Lower lobe of right lung (tissue), 2 donors: ENCODE results near the gene ZIC1. TPM values are rescaled to one million over a fixed set of nuclear protein-coding genes. Genes with fewer than 3 reads are reported as not detected.
A peak's percentile ranks its signal among the peaks of the same experiment; 100 is the strongest.

Experiments
- ATAC-seq, 2 donors: fragments of 200-7000 bp; cut with Tn5 transposase; one replicate each; pipeline ENCODE4 v1.9.1; 2020 to 2022; ENCODE audit warnings: mild to moderate bottlenecking in 2 of 2, moderate library complexity in 2 of 2
- DNase-seq: peaks from one replicate; pipeline ENCODE4 v3.0.0-alpha.2; 2020
- H3K27ac ChIP-seq: fragments of 200-600 bp; one replicate; pipeline ENCODE4 v1.8.0; 2022
- H3K27me3 ChIP-seq: fragments of 200-600 bp; one replicate; pipeline ENCODE4 v1.8.0; 2022; ENCODE audit warnings: low read depth
- H3K36me3 ChIP-seq: fragments of 200-600 bp; one replicate; pipeline ENCODE4 v1.8.0; 2022; ENCODE audit warnings: mild to moderate bottlenecking
- H3K4me1 ChIP-seq: fragments of 200-600 bp; one replicate; pipeline ENCODE4 v1.8.0; 2022
- H3K4me3 ChIP-seq: fragments of 200-600 bp; one replicate; pipeline ENCODE4 v1.8.0; 2022; ENCODE audit warnings: mild to moderate bottlenecking
- H3K9me3 ChIP-seq: fragments of 200-600 bp; one replicate; pipeline ENCODE4 v1.8.0; 2022
- intact Hi-C: fragments of 100-400 bp; cut with DNase I; formaldehyde crosslinking; loops from one replicate; pipeline ENCODE4 v1.11.0; 2022
- total RNA-seq: library from RNA; stranded (reverse); fragmentation: NEBNext Ultra II Directional; extraction: Animal tissue kit (Norgen Biotek cat#: 25700); gene quantifications from one replicate; pipeline ENCODE4 v1.2.1, GENCODE V29; 2021
- TF ChIP-seq, protein P1 (sequence below): fragments of 200-600 bp; IDR thresholded peaks from one replicate; pipeline ENCODE4 v1.8.0; 2022; ENCODE audit warnings: antibody characterized with exemption, mild to moderate bottlenecking
- donor health status: DM: no; HTN: yes; CAD: no; lungs with severe emphysema.

ZIC1 gene
- total RNA-seq, 1 donor from 2014 or later, result not detected

DNA sequence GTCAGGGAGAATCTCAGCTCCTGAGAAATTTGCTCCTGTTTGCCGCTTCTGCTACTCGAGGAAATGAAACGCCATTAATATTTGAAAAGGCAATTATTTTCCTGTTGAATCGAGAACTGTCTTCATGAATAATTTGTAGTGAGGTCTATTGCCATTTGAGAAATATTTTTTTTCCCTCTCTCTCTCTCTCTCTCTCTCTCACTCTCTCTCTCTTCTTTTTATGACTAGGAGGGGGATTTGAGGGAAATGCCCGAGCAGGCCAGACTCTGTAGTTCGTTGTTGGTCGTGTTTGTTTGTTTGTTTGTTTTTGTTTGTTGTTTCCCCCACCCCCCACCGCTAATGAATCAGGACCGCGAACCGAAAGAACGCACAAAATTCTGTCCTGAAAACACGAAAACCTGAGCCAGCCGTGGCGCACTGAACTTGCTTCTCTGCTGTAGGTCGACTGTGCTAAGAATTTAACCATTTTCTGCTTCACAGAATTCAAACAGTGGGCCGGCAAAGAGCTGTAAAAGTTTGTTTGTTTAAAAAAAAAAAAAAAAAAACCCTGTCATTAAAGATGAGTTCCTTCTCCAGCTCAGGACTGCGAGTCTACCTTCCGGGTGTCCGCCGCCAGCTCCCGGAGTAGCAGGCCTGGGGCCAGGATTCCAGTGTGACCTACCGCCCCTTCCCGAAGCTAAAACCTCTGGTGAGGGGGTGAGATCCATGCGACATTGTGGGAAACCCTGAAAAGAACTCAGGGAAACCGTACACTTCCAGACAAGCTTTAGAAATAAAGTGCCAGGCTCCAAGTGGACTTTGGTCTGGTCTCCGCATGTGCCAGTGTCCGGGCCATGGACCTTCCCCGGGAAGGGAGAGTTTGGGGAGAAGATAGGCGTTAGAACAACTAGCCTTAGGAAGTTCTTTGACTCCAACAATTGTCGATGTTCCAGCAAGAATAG lies 15.0 kb upstream of the ZIC1 start:
- TF ChIP-seq, protein P1, sequence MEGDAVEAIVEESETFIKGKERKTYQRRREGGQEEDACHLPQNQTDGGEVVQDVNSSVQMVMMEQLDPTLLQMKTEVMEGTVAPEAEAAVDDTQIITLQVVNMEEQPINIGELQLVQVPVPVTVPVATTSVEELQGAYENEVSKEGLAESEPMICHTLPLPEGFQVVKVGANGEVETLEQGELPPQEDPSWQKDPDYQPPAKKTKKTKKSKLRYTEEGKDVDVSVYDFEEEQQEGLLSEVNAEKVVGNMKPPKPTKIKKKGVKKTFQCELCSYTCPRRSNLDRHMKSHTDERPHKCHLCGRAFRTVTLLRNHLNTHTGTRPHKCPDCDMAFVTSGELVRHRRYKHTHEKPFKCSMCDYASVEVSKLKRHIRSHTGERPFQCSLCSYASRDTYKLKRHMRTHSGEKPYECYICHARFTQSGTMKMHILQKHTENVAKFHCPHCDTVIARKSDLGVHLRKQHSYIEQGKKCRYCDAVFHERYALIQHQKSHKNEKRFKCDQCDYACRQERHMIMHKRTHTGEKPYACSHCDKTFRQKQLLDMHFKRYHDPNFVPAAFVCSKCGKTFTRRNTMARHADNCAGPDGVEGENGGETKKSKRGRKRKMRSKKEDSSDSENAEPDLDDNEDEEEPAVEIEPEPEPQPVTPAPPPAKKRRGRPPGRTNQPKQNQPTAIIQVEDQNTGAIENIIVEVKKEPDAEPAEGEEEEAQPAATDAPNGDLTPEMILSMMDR, result no peak
- Histone ChIP-seq H3K27me3 (peaks cover 100% of the 10 kb centered on the region), H3K4me1 (peaks cover 21% of the 10 kb centered on the region), H3K36me3 (no peaks in the 10 kb centered on the region), H3K9me3 (no peaks in the 10 kb centered on the region), H3K4me3 (peak overlapping the region; percentile 36), H3K27ac (no peak overlapping the region)
- no peak for ATAC-seq
- DNase-seq, result no peak
- intact Hi-C loops, result no loop called here

- H3K27ac ChIP-seq, result no peak overlapping the region
- H3K9me3 ChIP-seq, result no peaks in the 10 kb centered on the region
- H3K4me1 ChIP-seq, result peaks cover 21% of the 10 kb centered on the region
- intact Hi-C loops, result no loop called here
- H3K27me3 ChIP-seq, result peaks cover 99% of the 10 kb centered on the region
- H3K36me3 ChIP-seq, result no peaks in the 10 kb centered on the region
- H3K4me3 ChIP-seq, result no peak overlapping the region
- ATAC-seq (no peak), DNase-seq (no peak)
- TF ChIP-seq, protein P1, result no peak
Measured at GRCh38 chr3:147394884-147395225, 14.3 kb upstream of the ZIC1 start.

DNA sequence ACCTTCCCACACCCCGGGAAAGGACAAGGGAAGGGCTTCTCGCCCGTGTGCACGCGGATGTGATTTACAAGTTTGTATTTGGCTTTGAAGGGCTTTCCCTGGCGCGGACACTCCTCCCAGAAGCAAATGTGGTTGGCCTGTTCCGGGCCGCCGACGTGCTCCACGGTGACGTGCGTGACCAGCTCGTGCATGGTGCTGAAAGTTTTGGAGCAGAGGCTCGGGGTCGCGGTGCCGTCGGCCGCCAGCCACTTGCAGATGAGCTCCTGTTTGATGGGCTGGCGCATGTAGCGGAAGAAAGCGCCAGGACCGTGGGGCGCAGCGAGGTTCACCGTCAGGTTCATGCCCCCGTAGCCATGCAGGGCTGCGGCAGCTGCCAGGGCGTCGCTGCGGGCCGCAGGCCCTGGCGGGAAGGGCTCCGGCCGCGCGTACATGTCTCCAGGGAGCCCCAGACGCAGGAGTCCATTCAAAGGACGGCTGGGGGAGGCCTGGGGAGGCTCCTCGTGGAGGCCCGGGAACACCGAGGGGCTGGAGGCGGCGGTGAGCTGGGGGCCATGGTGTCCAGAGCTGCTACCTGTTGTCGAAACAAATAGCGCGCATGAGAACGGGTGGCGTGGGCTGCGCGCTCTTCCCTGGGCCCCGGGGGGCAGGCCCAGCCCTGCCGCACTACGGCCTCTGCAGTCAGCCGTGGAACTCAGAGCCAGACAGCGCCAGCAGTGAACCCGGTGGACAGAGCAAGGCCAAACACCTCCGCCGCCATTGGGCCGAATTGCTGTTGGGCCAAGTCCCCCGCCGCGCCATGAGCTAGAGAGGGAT lies 13.1 kb upstream of the ZIC1 start:
- Histone ChIP-seq H3K27ac (no peak overlapping the region), H3K4me1 (peaks cover 21% of the 10 kb centered on the region), H3K9me3 (no peaks in the 10 kb centered on the region), H3K27me3 (peaks cover 99% of the 10 kb centered on the region), H3K36me3 (no peaks in the 10 kb centered on the region), H3K4me3 (no peak overlapping the region)
- TF ChIP-seq, protein P1, result no peak
- ATAC-seq, result no peak
- intact Hi-C loops, result no loop called here
- DNase-seq, result no peak

DNA sequence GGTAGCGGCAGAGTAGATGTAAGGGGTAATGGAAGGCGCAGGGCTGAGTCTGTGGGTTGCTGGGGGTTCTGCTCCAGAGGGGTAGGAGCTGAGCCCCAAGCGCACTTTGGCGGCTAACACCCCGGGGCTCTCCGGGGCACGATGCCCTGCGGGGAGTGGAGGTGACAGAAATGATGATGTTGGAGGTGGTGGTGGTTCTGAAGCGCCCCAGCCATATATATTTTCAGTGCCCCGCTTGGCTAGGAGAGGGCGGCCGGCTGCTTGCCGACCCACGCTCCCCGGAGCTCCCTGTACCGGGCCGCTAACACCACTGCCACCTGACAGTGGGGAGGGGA lies 12.5 kb upstream of the ZIC1 start:
- TF ChIP-seq, protein P1, result no peak
- Histone ChIP-seq H3K4me3 (no peak overlapping the region), H3K27ac (no peak overlapping the region), H3K4me1 (peaks cover 21% of the 10 kb centered on the region), H3K36me3 (no peaks in the 10 kb centered on the region), H3K27me3 (peaks cover 98% of the 10 kb centered on the region), H3K9me3 (no peaks in the 10 kb centered on the region)
- no peak for ATAC-seq
- intact Hi-C loops, result no loop called here
- no peak for DNase-seq

GRCh38 chr3:147397155-147397874 lies 11.8 kb upstream of the ZIC1 start:
- TF ChIP-seq, protein P1, result no peak
- DNase-seq (no peak), ATAC-seq (no peak)
- intact Hi-C loops, result no loop called here
- Histone ChIP-seq H3K4me1 (peaks cover 14% of the 10 kb centered on the region), H3K9me3 (no peaks in the 10 kb centered on the region), H3K36me3 (no peaks in the 10 kb centered on the region), H3K4me3 (no peak overlapping the region), H3K27ac (no peak overlapping the region), H3K27me3 (peaks cover 96% of the 10 kb centered on the region)
